DMS 273 (cell line): ENCODE results near the gene CLPX.
A peak's percentile ranks its signal among the peaks of the same experiment; 100 is the strongest.
"Not testable (repeated sequence)": the region's sequence is repeated elsewhere in the genome, so short reads cannot be mapped to it uniquely, and the experiment has no call there.

ENCODE experiments used
- DNase-seq: peaks from one replicate; lab custom pipeline; 2025; ENCODE audit not compliant: unreplicated experiment; lab: John Stamatoyannopoulos, UW

Gene CLPX

GRCh38 chr15:65207280-65207840 is 22.2 kb upstream of the CLPX start:
- no peak for DNase-seq

GRCh38 chr15:65206750-65207149 is 21.6 kb upstream of the CLPX start:
- no peak for DNase-seq

GRCh38 chr15:65204931-65205660 is 20.0 kb upstream of the CLPX start:
- no peak for DNase-seq

GRCh38 chr15:65204236-65204930 is 19.2 kb upstream of the CLPX start:
- no peak for DNase-seq

GRCh38 chr15:65201918-65202317 is 16.8 kb upstream of the CLPX start:
- DNase-seq, result no peak

GRCh38 chr15:65198571-65198970 is 13.4 kb upstream of the CLPX start:
- no peak for DNase-seq

GRCh38 chr15:65197337-65197645 is 12.1 kb upstream of the CLPX start:
- no peak for DNase-seq

GRCh38 chr15:65196637-65197336 is 11.6 kb upstream of the CLPX start:
- DNase-seq, result no peak

- DNase-seq, result peak; percentile 13
Measured at GRCh38 chr15:65195548-65195923, 10.4 kb upstream of the CLPX start.

- peak; percentile 83 for DNase-seq
Measured at GRCh38 chr15:65194826-65195547, 9.8 kb upstream of the CLPX start.

GRCh38 chr15:65192016-65192415 is 6.9 kb upstream of the CLPX start:
- peak; percentile 10 for DNase-seq

GRCh38 chr15:65189102-65189740 is 4.1 kb upstream of the CLPX start:
- peak; percentile 77 for DNase-seq

- DNase-seq, result not testable (repeated sequence)
Measured at GRCh38 chr15:65188472-65188871, 3.3 kb upstream of the CLPX start.

GRCh38 chr15:65184305-65184867 is 756 bp downstream of the CLPX start:
- DNase-seq, result peak; percentile 67

GRCh38 chr15:65183865-65184159 is 1.3 kb downstream of the CLPX start:
- DNase-seq, result no peak

- DNase-seq, result no peak
Measured at GRCh38 chr15:65182538-65182937, 2.6 kb downstream of the CLPX start.

GRCh38 chr15:65181582-65182353 is 3.4 kb downstream of the CLPX start:
- DNase-seq, result not testable (repeated sequence)

GRCh38 chr15:65180167-65180566 is 5.0 kb downstream of the CLPX start:
- no peak for DNase-seq

- no peak for DNase-seq
Measured at GRCh38 chr15:65177901-65178300, 7.2 kb downstream of the CLPX start.

- no peak for DNase-seq
Measured at GRCh38 chr15:65176056-65176455, 9.1 kb downstream of the CLPX start.
